Jurkat, Clone E6-1 (cell line): Measurements from ENCODE around the gene ANTXR2.

ENCODE experiments used
- DNase-seq: peaks from one replicate; pipeline ENCODE4 v3.0.0-alpha.2; 2011; ENCODE audit warnings: low read depth, low spot score
- H3K4me3 ChIP-seq: 2 replicates; pipeline ENCODE4 v1.5.1; 2011; ENCODE audit warnings: mild to moderate bottlenecking, low read length, control low read depth, moderate library complexity

The ANTXR2 gene

GRCh38 chr4:80036949-80037685 lies 35.9 kb downstream of the ANTXR2 start:
- H3K4me3 ChIP-seq, result no peak overlapping the region
- DNase-seq, result no peak

GRCh38 chr4:80036306-80036705 lies 36.7 kb downstream of the ANTXR2 start:
- no peak for DNase-seq
- no peak overlapping the region for H3K4me3 ChIP-seq

- no peak overlapping the region for H3K4me3 ChIP-seq
- no peak for DNase-seq
Measured at GRCh38 chr4:80035336-80035735, 37.7 kb downstream of the ANTXR2 start.

GRCh38 chr4:80033581-80033980 lies 39.4 kb downstream of the ANTXR2 start:
- no peak for DNase-seq
- H3K4me3 ChIP-seq, result no peak overlapping the region

- no peak for DNase-seq
- no peak overlapping the region for H3K4me3 ChIP-seq
Measured at GRCh38 chr4:80029364-80029763, 43.7 kb downstream of the ANTXR2 start.

- H3K4me3 ChIP-seq, result no peak overlapping the region
- no peak for DNase-seq
Measured at GRCh38 chr4:80027611-80028010, 45.4 kb downstream of the ANTXR2 start.

GRCh38 chr4:80026100-80026499 lies 46.9 kb downstream of the ANTXR2 start:
- no peak overlapping the region for H3K4me3 ChIP-seq
- no peak for DNase-seq

GRCh38 chr4:80024335-80024734 lies 48.7 kb downstream of the ANTXR2 start:
- H3K4me3 ChIP-seq, result no peak overlapping the region

GRCh38 chr4:80022282-80022681 lies 50.7 kb downstream of the ANTXR2 start:
- H3K4me3 ChIP-seq, result no peak overlapping the region
- no peak for DNase-seq

More at GRCh38 chr4:80024335-80024734, 48.7 kb downstream of the ANTXR2 start:
- no peak for DNase-seq

- peak; percentile 46 for DNase-seq
- H3K4me3 ChIP-seq, result no peak overlapping the region
Measured at GRCh38 chr4:80017125-80017854, 55.7 kb downstream of the ANTXR2 start.

GRCh38 chr4:80016506-80016905 lies 56.5 kb downstream of the ANTXR2 start:
- H3K4me3 ChIP-seq, result no peak overlapping the region
- no peak for DNase-seq

GRCh38 chr4:80015407-80016189 lies 57.4 kb downstream of the ANTXR2 start:
- DNase-seq, result no peak

GRCh38 chr4:80014531-80014930 lies 58.5 kb downstream of the ANTXR2 start:
- H3K4me3 ChIP-seq, result no peak overlapping the region
- no peak for DNase-seq

More at GRCh38 chr4:80015407-80016189, 57.4 kb downstream of the ANTXR2 start:
- no peak overlapping the region for H3K4me3 ChIP-seq

- no peak overlapping the region for H3K4me3 ChIP-seq
- DNase-seq, result no peak
Measured at GRCh38 chr4:80012291-80012690, 60.7 kb downstream of the ANTXR2 start.

- no peak for DNase-seq
- no peak overlapping the region for H3K4me3 ChIP-seq
Measured at GRCh38 chr4:80011636-80012236, 61.3 kb downstream of the ANTXR2 start.

- DNase-seq, result no peak
- no peak overlapping the region for H3K4me3 ChIP-seq
Measured at GRCh38 chr4:80010316-80010715, 62.7 kb downstream of the ANTXR2 start.

GRCh38 chr4:80009806-80010205 lies 63.2 kb downstream of the ANTXR2 start:
- H3K4me3 ChIP-seq, result no peak overlapping the region
- DNase-seq, result no peak

- DNase-seq, result no peak
- no peak overlapping the region for H3K4me3 ChIP-seq
Measured at GRCh38 chr4:80008971-80009370, 64.1 kb downstream of the ANTXR2 start.

- DNase-seq, result no peak
Measured at GRCh38 chr4:80008351-80008750, 64.7 kb downstream of the ANTXR2 start.

More at GRCh38 chr4:80008351-80008750, 64.7 kb downstream of the ANTXR2 start:
- H3K4me3 ChIP-seq, result no peak overlapping the region
